ENCODE results near the gene NUP133.
"Not testable (repeated sequence)": the region's sequence is repeated elsewhere in the genome, so short reads cannot be mapped to it uniquely, and the experiment has no call there.

Gene NUP133

DNA sequence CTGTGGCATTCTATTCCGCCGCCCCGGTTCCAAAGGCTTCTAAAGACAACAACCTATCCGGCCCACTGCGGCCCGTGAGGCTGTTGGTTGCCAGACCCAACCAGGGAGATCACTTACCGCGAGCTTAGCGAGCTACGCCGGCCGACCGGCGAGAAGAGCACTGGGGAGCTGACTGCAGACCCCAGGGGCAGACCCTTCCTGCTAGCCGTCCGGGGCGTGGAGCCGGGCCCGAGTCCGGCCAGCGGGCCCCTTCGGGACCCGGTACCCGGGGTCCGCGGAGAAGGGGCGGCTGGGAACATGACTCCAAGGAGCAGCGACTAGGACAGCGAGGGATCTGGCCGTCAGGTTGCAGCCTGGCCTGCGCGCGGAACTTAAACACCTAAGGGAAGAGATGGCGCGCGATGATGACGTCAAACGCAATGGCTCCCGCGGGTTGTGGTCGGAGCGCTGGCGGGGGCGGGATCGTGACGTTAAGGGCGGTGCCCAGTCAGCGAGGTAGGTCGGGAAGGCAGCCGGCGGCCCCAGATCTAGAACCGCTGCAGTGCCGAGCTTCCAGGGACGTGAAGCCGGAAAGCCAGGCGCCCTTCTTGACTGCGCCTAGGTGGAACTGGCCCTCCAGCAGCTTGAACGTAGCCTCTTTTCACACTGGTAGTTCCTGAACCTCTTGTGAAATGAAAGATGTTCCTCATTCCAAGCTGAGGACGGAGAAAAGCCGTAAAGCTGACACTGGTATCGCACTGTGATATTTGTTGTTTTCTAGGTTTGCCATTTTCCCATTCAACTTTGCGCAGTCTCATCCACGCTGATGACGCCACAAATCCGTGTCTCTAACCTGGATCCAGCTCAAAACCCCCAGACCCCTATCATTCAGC is at the start of gene NUP133:
NUP133 (minus strand) TSS at position 391 of the 872 bp plus-strand sequence; CDS start at position 299, 92 bp downstream.
- DNase-seq = peak; percentile 95

DNA sequence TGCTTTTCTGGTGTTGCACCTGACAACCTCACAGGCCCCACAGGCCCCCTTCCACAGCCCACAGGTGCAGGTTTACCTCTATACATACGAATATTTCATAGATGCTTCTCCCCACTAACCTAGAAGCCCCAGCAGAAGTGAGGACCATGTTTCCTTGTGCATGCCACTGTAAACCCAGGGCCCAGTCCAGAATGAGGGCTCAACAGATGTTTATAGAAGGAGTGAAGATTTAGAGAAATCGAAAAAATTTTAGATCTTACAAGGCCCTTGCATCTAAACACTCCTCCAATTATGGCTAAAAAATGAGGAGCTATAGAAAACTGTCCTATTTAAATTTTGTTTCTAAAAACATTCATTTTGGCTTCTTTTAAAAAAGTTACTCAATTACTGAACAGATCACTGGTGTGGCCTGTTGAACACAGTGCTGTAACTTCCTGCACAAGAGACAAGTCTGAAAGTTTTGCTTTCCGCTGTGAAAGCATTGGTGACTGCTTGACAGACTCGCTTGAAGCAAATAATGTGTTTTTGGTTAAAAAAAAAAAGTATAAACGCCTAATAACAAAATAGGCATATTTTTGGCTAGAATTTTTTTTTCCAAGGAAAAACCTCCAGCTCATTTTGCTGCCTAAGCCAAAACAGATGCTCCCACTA is 49.2 kb upstream of the NUP133 start:
- DNase-seq = no peak

DNA sequence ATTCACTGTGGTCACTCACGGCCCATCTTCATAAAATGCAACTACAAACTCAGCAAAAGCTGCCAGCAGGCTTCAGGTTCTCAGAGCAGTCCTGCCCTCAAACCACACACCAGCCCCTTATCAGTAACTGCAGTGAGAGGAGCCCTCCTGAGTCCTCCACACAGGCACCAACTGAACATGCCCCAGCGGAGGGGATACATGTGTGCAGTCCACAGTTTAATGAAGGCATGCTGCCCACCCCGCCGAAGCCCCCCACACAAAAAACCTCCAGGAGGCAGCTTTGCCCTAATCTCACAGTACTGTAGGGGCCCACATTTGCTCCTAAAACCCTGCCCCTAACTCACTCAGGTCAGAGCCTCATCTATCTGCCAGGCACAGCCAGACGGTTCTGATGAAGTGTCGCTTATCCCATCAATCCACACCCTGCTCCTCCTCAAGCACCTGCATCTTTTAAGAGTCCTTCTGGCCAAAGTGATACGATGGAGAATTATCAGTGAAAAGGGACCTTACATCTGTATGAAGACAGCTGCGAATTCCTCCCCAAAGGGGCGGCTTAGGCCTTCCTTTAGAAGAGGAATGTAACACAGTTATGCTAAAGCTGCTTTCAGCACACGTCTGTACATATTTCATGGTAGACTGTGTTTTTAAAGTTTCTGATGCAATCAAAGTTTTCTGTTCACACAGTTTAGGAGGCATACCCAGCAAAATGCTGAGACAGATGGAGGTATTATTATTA is 46.9 kb upstream of the NUP133 start:
- no peak for DNase-seq

DNA sequence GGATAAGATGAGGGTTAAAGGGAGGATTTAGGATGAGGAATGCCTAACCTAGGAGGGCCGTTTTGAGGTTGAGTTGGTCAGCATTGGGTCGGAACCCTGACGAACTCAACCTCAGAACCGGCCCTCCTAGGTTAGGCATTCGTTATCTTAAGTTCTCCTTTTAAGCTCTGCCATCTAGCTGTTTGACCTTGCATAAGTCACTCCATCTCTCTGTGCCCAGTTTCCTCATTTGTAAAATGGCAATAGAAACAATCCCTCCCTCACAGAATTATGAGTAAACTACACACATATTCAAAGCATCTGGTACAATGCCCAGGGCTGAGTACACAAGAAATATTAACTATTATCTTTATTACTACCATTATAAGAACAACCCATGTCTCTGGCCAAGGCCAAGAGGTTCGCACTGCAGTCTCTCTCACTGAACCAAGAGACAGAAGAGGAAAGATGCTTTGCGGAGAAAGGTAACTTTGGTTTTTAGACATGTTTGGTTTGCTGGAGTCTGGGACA is 45.5 kb upstream of the NUP133 start:
- no peak for DNase-seq

DNA sequence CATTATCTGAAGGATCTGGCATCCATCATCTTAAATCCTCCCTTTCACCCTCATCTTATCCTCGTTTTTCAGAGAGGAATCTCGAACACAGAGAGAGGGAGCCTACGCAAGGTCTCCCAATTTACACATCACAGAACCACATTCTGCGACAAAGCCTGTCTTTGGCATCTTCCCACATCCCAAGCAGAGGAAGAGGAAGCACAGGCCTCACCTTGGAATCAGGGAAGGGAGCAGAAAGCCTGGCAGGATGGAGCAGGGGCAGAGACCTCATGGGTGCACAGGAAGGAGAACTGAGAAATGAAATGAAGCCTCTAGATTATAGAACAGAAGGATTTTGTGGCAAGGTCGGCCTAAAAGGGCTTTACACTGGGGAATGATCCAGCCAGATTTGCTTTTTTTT is 44.6 kb upstream of the NUP133 start:
- DNase-seq = no peak

DNA sequence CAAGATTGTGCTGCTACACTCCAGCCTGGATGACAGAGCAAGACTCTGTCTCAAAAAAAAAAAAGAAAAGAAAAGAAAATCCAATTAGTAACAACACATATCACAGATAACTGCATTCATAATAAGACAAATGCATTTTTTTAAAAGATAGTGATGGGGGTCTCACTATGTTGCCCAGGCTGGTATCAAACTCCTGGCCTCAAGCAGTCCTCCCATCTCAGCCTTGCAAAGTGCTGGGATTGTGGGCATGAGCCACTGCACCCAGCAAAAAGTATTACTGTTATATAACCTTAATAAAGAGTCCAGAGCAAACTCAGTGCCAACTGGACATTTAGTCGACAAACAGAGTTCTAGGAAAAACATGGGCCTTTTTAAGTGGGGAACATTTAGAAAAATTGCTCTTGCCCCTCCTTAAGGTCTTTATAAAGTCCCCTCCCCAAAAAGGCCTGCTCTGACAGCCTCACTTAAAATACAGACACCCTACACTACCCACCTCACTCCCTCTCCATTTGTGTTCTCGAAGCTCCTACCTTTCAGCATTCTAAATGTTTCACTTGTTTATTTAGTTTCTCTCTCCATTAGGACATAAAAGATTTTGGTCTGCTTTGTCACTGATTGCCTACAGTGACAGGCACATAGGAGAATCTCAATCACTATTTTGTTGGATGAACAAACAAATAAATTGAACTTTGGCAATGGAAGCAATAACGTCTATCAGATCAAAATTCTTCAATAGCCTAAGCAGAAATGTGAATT is 42.8 kb upstream of the NUP133 start:
- DNase-seq = no peak

DNA sequence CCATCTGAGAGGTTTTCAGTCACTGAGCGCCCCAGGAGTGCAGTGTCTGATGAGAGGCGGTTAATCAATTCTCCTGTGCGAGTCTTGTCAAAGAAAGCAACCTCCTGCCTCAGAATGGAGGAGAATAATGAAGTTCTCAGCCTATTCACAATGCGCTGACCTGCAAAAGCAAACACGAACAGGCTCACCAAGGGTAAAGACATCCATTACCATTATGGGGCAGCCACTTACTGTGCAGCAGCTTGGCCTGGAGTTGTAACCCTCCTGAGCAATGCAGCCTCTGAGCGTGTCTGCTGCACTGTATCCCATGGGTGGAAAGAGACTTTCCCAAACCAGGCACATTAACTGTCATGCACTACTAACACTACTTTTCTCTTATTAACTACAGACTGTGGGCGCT is 39.4 kb upstream of the NUP133 start:
- DNase-seq = no peak

DNA sequence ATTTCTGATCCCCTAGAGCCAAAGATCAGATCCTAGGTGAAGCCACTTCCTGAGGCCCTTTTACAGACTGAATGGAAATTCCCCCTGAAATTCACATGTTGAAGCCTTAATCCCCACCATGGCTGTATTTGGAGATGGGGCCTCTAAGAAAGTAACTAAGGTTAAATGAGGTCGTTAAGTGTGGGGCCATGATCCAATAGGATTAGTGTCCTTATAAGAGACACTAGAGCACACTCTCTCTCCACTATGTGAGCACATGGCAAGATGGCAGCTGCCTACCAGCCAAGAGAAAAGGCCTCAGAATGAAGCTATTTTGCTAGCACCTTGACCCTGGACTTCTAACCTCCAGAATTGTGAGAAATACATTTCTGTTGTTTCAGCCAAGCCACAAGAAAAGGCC is 36.4 kb upstream of the NUP133 start:
- no peak for DNase-seq

DNA sequence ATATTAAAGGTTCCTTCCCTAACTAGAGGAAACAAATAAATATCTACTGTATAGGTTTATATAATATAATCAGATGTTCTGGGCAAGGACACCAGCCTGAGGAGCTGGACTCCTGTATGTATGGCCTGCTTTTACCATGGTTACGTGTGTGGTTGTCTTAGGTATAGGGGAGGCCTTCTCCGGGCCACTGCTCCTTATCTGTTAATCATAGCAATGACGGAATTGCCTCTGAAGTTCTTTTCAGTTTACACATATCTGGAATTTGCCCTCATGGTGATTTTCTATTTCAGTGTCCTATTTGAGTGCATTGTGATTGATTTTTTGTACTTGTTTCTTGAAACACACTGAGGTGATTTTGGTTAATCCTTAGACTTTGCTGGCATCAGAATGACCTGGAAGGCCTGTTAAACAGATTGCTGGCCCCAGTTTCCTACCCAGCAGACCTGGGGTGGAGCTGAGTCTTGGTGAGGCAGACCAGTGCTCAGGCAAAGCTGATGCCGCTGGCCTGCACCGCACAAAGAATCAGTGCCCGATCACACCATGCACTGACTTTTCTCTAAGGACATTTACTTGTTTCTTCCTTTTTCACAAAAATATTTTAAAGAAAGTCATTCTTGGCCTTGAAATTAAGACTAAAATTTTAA is 31.8 kb upstream of the NUP133 start:
- DNase-seq = no peak

DNA sequence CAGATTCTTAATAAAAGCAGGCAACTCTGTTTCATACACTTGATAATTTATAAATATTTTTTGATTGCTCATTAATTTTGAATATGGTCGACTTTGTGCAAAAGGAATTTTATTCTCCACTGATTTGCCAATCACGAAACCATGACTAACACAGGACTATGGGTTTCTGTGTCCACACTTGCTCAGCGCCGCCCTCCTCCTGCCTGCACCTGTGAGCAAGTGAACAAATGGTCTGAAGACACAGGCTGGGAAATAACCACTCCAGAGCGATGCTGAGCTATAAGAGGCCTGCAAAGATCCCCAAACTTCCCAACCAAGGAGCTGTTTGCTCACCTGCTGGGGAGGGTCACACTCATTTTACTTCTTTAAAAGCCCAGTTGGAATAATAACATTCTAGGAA is 30.8 kb upstream of the NUP133 start:
- DNase-seq = no peak

DNA sequence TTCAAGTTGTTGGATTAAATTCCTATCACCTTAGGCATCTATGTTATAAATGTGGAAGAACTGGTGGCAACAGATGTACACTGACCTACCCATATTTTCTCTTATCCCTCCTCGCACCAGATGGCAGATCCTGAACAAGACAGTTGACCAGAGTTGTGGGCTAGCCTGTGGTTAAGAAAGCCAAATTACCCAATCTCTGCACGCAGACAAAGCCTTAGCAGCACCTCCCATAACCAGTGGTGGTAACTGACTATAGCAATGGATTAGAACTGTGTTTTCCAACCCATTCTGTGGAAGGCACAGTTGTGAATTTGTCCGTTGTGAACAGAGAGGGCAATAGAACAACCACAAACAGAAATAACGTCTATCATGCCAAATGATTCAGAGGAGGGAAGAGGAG is 29.8 kb upstream of the NUP133 start:
- DNase-seq = no peak

DNA sequence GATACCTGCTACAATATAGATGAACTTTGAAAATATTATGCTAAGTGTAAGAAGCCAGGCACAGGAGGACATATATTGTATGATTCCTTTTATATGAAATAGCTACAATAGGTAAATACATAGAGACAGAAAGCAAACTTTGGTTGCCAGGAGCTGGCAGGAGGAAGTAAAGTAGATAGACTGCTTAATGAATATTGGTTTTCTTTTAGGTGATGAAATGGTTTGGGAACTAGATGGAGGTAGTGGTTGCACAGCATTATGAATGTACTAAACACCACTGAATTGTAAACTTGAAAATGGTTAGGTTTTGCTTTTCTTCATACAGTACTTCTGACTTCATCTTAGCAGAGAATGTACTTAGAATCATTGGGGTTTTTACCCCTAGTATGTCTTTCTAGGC is 28.8 kb upstream of the NUP133 start:
- DNase-seq = no peak

DNA sequence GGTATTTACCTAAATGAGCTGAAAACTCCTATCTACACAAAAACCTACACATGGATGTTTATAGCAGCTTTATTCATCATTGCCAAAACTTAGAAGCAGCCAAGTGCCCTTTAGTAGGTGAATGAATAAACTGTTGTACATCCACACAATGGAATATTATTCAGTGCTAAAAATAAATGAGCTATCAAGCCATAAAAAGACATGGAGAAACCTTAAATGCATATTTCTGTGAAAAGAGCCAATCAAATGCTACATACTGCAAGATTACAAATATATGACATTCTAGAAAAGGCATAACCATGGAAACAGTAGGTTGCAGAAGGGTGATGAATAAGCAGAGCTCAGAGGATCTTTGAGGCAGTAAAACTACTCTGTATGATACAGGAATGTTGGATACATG is 27.1 kb upstream of the NUP133 start:
- no peak for DNase-seq

DNA sequence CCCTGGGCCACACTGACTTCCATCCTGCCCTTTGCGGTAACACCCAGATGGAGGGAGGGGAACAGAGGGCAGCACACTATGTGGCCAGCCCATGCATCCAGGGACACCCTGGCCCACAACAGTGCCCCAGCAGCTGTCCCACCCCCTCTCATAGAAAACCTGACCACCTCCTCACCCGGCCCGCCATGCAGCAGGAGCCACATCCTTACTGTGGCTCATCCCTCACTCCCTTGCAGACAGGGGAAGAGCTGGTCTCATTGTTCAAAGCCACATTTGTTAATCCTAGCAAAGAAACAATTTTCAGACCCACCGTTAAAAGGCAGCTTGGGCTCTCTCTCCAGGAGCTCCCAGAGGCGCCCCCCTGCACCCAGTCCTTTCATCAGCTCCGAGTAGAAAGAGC is 23.2 kb upstream of the NUP133 start:
- DNase-seq = no peak

DNA sequence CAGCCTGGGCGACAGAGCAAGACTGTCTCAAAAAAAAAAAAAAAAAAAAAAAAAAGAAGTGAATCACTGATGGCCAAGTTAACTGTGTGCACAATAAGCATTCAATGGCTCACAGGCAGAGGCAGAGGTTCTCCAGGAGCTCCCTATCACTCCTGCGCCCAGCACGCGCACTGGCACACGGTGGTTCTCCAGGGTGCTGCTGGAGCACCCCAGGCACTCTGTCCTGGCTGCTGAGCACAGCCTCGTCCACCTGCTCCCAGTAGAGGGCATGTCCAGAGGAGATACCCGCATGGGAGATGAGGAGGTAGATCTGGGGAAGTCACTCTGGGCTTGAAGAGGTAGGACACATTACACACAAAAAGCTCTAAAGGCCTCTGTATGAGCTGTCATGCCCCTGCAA is 21.5 kb upstream of the NUP133 start:
- no peak for DNase-seq

DNA sequence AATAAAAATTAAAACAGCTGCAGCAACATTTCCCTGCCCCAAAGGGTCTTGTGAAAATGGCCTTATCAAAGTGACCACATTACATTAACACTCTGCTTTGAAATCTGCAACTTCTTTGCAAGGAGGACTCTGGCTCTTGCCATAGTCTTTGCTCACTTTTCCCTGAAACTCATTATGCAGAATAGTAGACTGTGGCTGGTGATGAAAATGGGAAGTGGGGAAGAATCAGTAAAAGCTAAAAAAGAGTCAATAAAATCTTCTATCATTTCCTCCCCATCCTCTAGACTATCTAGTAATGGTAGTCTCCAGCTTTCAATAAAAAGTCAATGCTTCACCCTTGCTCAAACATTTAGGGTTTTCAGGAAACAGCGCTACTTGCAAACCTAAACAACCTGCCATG is 18.6 kb upstream of the NUP133 start:
- no peak for DNase-seq

DNA sequence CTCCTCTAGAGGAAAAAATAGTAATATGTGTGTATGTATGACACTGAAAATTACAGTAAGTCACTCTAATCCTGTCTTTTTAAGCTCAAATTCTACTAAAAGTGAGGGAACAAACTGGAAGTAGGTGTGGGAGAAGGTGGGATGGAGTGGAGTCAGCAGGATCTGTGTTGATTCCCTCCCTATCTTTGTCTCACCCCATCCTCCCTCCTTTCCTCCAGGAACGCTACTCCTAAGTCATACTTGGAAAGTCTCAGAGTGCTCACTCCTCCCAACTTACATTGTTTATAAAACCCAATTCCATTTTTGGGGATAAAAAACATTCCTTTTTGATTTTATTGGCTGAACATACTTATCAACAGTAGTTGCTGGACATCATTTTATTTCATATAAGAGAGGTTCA is 14.9 kb upstream of the NUP133 start:
- no peak for DNase-seq

DNA sequence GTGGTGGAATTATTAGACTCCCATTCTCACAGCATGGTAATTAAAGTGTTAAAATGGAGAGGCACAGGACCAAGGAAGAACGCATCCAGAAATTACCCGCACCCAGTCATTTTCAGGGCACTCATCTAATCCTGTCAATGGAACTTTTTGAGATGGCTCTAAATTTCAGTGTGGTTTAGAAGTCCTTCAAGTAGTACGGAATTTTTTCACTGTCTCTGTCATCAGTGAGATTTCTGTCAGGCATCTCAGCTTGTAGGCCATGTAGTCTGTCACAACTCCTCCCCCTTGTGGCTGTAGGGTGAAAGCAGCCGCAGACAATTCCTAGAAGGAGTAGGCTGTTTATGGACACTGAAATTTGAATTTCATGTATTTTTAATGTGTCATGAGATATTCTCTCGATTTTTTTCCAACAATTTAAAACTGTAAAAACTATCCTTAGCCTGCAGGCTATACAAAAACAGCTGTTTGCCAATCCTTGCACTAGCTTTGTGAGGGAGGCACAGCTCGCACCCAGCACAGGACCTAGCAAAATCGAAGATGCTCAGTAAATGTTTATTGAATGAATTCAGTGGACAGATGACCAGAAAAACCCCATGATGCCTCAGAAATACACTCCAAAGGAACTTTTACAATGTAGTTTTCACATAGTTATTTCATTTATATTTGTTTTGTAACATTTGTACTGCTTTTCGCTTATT is 6.6 kb upstream of the NUP133 start:
- DNase-seq = peak; percentile 65

DNA sequence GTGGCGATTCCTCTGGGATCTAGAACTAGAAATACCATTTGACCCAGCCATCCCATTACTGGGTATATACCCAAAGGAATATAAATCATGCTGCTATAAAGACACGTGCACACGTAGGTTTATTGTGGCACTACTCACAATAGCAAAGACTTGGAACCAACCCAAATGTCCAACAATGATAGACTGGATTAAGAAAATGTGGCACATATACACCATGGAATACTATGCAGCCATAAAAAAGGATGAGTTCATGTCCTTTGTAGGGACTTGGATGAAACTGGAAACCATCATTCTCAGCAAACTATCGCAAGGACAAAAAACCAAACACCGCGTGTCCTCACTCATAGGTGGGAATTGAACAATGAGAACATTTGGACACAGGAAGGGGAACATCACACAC is 3.5 kb upstream of the NUP133 start:
- DNase-seq = not testable (repeated sequence)

DNA sequence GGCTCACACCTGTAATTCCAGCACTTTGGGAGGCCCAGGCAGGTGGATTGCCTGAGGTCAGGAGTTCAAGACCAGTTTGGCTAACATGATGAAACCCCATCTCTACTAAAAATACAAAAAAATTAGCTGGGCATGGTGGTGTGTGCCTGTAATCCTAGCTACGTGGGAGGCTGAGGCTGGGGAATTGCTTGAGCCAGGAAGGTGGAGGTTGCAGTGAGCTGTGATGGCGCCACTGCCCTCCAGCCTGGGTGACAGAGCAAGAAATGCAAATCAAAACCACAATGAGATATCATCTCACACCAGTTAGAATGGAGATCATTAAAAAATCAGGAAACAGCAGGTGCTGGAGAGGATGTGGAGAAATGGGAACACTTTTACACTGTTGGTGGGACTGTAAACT is 3.1 kb upstream of the NUP133 start:
- not testable (repeated sequence) for DNase-seq

DNA sequence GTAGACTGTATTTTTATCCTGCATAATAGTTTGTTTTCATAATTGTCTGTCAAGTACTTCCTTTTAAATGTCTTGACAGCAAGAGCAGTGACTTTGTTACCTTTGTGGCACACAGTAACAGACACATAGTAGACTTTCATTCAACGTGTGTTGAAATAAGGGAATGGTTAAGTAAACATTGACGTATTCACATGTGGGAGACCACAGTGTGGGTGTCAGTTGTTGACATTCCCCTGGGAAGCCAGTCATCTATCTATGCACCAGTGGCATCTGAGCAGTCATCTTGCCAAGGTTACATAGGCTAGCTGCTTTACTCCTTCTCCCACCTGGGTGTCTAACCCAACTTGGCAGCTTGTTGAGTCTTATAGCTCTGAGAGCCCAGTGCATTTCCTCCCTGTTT is 1.4 kb upstream of the NUP133 start:
- no peak for DNase-seq
